ENCODE data around the gene NFE2L1. TPM values are rescaled to one million over a fixed set of nuclear protein-coding genes. Genes with fewer than 3 reads are reported as not detected.
"Not testable (repeated sequence)": the region's sequence is repeated elsewhere in the genome, so short reads cannot be mapped to it uniquely, and the experiment has no call there.

The NFE2L1 gene
- total RNA-seq, 1 experiment from 2014 or later = 91.7 TPM

GRCh38 chr17:48068491-48068961 is 20.4 kb downstream of the NFE2L1 start:
- CTCF ChIA-PET = interaction anchor here (0.5 kb wide), 1 partner anchor 541 kb away, joined by 6 read pairs; no protein-coding TSS in a partner anchor
- Histone ChIP-seq H3K79me2 (ENCODE audit: low read depth) (no peaks in the 10 kb centered on the region), H3K27ac (peak overlapping the region; percentile 16; the same call in 1 of the 2 replicates), H3K36me3 (ENCODE audit: low read depth) (peaks cover 21% of the 10 kb centered on the region), H3K9me3 (ENCODE audit: insufficient read depth, low read depth) (no peaks in the 10 kb centered on the region), H3K4me1 (replicated peaks; ENCODE audit: insufficient read depth) (no peaks in the 10 kb centered on the region; the same call in 1 of the 2 replicates), H3F3A (ENCODE audit: insufficient read depth, low read depth) (peaks cover 27% of the 10 kb centered on the region), H3K27me3 (ENCODE audit: insufficient read depth, low read depth) (no peaks in the 10 kb centered on the region), H3K4me2 (no peak overlapping the region), H2AFZ (no peak overlapping the region), H4K20me1 (ENCODE audit: insufficient read depth) (peaks cover 8% of the 10 kb centered on the region), H3K4me3 (no peak overlapping the region), H3K9me2 (ENCODE audit: insufficient read depth) (no peaks in the 10 kb centered on the region)
- intact Hi-C loops (cut with micrococcal nuclease; ENCODE audit: unreplicated experiment) = no loop called here
- no peak for DNase-seq
- TF ChIP-seq CTCF (conservative IDR thresholded peaks at IDR 0.05) = peak; percentile 55
- no peak for TF ChIP-seq EZH2 (IDR thresholded peaks at IDR 0.05; ENCODE audit: low read depth)
- BruUV-seq (replicated peaks) = no TSS peak
- POLR2A ChIA-PET (ENCODE audit: unreplicated experiment) = interaction anchor here (0.9 kb wide), 1 partner anchor 43 kb away, joined by 3 read pairs; no protein-coding TSS in a partner anchor

- TF ChIP-seq CTCF (conservative IDR thresholded peaks at IDR 0.05) (no peak), EZH2 (IDR thresholded peaks at IDR 0.05; ENCODE audit: low read depth) (no peak)
- H4K20me1 ChIP-seq (ENCODE audit: insufficient read depth) = peaks cover 8% of the 10 kb centered on the region
- no peaks in the 10 kb centered on the region for H3K9me3 ChIP-seq (ENCODE audit: insufficient read depth, low read depth)
- intact Hi-C loops (cut with micrococcal nuclease; ENCODE audit: unreplicated experiment) = no loop called here
- TSS peak; percentile 43 for BruUV-seq (replicated peaks)
- H3K27ac ChIP-seq = no peak overlapping the region
- POLR2A ChIA-PET (ENCODE audit: unreplicated experiment) = no interaction called here
- H3K4me2 ChIP-seq = no peak overlapping the region
- H3K4me1 ChIP-seq (replicated peaks; ENCODE audit: insufficient read depth) = no peaks in the 10 kb centered on the region; the same call in 1 of the 2 replicates
- H3K79me2 ChIP-seq (ENCODE audit: low read depth) = no peaks in the 10 kb centered on the region
- no peak for DNase-seq
- H3K36me3 ChIP-seq (ENCODE audit: low read depth) = peaks cover 25% of the 10 kb centered on the region
- H3K4me3 ChIP-seq = no peak overlapping the region
- H3K9me2 ChIP-seq (ENCODE audit: insufficient read depth) = no peaks in the 10 kb centered on the region
- no peaks in the 10 kb centered on the region for H3K27me3 ChIP-seq (ENCODE audit: insufficient read depth, low read depth)
- CTCF ChIA-PET = no interaction called here
- H2AFZ ChIP-seq = no peak overlapping the region
- peaks cover 31% of the 10 kb centered on the region for H3F3A ChIP-seq (ENCODE audit: insufficient read depth, low read depth)
Observed at GRCh38 chr17:48070195-48070594, 22.0 kb downstream of the NFE2L1 start.

DNA sequence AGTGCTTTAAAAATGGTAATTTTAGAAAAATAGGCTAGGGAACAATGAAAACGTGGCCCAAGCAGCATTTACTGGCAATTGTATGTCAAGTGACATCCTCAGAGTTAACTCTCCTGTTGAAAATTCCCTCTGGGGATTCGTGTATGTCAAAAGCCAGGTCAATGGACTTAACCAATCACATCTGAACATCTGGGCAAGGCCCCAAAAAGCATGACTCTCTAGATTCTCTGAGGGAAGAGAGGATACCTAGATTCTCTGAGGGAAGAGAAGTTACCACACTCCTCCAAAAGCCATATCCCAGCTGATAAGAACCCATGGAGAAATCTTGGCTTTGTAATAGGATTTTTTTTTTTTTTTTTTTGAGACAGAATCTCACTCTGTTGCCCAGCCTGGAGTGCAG is 23.5 kb downstream of the NFE2L1 start:
- no peak overlapping the region for H3K4me3 ChIP-seq
- POLR2A ChIA-PET (ENCODE audit: unreplicated experiment) = no interaction called here
- no peak for TF ChIP-seq CTCF (conservative IDR thresholded peaks at IDR 0.05)
- TF ChIP-seq EZH2 (IDR thresholded peaks at IDR 0.05; ENCODE audit: low read depth) = no peak
- no peak overlapping the region for H3K27ac ChIP-seq
- peaks cover 31% of the 10 kb centered on the region for H3K36me3 ChIP-seq (ENCODE audit: low read depth)
- H3K9me3 ChIP-seq (ENCODE audit: insufficient read depth, low read depth) = no peaks in the 10 kb centered on the region
- H4K20me1 ChIP-seq (ENCODE audit: insufficient read depth) = peaks cover 8% of the 10 kb centered on the region
- no peak overlapping the region for H2AFZ ChIP-seq
- H3K4me1 ChIP-seq (replicated peaks; ENCODE audit: insufficient read depth) = no peaks in the 10 kb centered on the region; the same call in 1 of the 2 replicates
- no peaks in the 10 kb centered on the region; the same call in 1 of the 2 replicates for H3K79me2 ChIP-seq (ENCODE audit: low read depth)
- peaks cover 34% of the 10 kb centered on the region for H3F3A ChIP-seq (ENCODE audit: insufficient read depth, low read depth)
- no TSS peak for BruUV-seq (replicated peaks)
- no peak overlapping the region for H3K4me2 ChIP-seq
- H3K27me3 ChIP-seq (ENCODE audit: insufficient read depth, low read depth) = no peaks in the 10 kb centered on the region
- CTCF ChIA-PET = no interaction called here
- H3K9me2 ChIP-seq (ENCODE audit: insufficient read depth) = no peaks in the 10 kb centered on the region
- intact Hi-C loops (cut with micrococcal nuclease; ENCODE audit: unreplicated experiment) = no loop called here
- no peak for DNase-seq

DNA sequence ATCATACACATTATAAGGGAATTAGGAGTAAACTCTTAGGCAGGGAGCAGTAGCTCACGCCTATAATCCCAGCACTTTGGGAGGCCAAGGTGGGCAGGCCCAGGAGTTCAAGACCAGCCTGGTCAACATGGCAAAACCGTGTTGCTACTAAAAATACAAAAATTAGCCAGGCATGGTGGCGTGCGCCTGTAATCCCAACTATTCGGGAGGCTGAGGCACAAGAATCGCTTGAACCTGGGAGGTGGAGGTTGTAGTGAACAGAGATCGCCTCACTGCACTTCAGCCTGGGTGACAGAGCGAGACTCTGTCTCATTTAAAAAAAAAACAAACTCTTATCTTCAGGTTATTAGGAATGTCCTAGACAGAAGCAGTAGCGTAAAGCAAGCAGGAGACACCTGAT is 24.7 kb downstream of the NFE2L1 start:
- H3K9me2 ChIP-seq (ENCODE audit: insufficient read depth); intact Hi-C loops (cut with micrococcal nuclease; ENCODE audit: unreplicated experiment); BruUV-seq (replicated peaks); H3K79me2 ChIP-seq (ENCODE audit: low read depth); H2AFZ ChIP-seq; H3K27me3 ChIP-seq (ENCODE audit: insufficient read depth, low read depth); H3K9me3 ChIP-seq (ENCODE audit: insufficient read depth, low read depth); POLR2A ChIA-PET (ENCODE audit: unreplicated experiment); H3K4me1 ChIP-seq (replicated peaks; ENCODE audit: insufficient read depth); CTCF ChIA-PET; DNase-seq; H3K4me3 ChIP-seq; H3K27ac ChIP-seq; H3K4me2 ChIP-seq: not testable (repeated sequence)
- peaks cover 27% of the 10 kb centered on the region; the same call in 1 of the 2 replicates for H3F3A ChIP-seq (ENCODE audit: insufficient read depth, low read depth)
- H3K36me3 ChIP-seq (ENCODE audit: low read depth) = peaks cover 31% of the 10 kb centered on the region
- peaks cover 12% of the 10 kb centered on the region for H4K20me1 ChIP-seq (ENCODE audit: insufficient read depth)

- CTCF ChIA-PET = interaction anchor here (0.7 kb wide), 1 partner anchor 12 kb away, joined by 12 read pairs; no protein-coding TSS in a partner anchor
- BruUV-seq (replicated peaks) = not testable (repeated sequence)
Observed at GRCh38 chr17:48073566-48074094, 25.5 kb downstream of the NFE2L1 start.

More at GRCh38 chr17:48073566-48074094, 25.5 kb downstream of the NFE2L1 start:
- H3K9me2 ChIP-seq (ENCODE audit: insufficient read depth); H3K4me3 ChIP-seq; H3K79me2 ChIP-seq (ENCODE audit: low read depth); H3K27me3 ChIP-seq (ENCODE audit: insufficient read depth, low read depth); H3K27ac ChIP-seq; H3K4me2 ChIP-seq; POLR2A ChIA-PET (ENCODE audit: unreplicated experiment); H2AFZ ChIP-seq; H3K9me3 ChIP-seq (ENCODE audit: insufficient read depth, low read depth); H3K4me1 ChIP-seq (replicated peaks; ENCODE audit: insufficient read depth); DNase-seq: not testable (repeated sequence)
- H3K36me3 ChIP-seq (ENCODE audit: low read depth) = peaks cover 24% of the 10 kb centered on the region
- H4K20me1 ChIP-seq (ENCODE audit: insufficient read depth) = peaks cover 17% of the 10 kb centered on the region
- peaks cover 27% of the 10 kb centered on the region; the same call in 1 of the 2 replicates for H3F3A ChIP-seq (ENCODE audit: insufficient read depth, low read depth)
- intact Hi-C loops (cut with micrococcal nuclease; ENCODE audit: unreplicated experiment) = loop anchor here (1.0 to 2.0 kb wide), 2 partner anchors 47 to 57 kb away; no protein-coding TSS in a partner anchor

Measured in PC-9 (cell line).